Activated CD8-positive, alpha-beta memory T cell treated with anti-CD3 and anti-CD28 coated beads, Interleukin-2, amount 50 U/mL, for 4 hours (primary cell): ENCODE data around the gene MPRIP.

Source experiments
- DNase-seq: peaks from one replicate; pipeline ENCODE4 v3.0.0-alpha.2; 2020

Gene MPRIP

DNA sequence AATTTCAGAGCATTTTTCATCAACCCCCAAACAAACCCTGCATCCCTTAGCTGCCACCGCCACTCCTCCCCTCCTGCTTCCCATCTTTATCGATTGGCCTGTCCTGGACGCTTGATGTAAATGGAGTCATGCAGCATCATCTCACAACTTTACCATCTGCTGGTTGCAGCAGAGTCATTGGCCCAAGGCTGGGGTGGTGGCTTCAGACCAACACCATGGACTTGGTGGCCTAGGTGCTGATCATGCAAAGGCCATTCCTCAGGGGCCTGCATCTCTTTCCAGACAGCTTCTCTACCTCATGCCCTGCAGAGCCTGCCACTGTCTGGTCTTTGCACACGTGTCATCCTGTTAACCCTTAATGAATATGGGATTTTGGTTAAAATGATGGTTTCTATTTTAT lies 73.4 kb downstream of the MPRIP start:
- DNase-seq, result no peak

DNA sequence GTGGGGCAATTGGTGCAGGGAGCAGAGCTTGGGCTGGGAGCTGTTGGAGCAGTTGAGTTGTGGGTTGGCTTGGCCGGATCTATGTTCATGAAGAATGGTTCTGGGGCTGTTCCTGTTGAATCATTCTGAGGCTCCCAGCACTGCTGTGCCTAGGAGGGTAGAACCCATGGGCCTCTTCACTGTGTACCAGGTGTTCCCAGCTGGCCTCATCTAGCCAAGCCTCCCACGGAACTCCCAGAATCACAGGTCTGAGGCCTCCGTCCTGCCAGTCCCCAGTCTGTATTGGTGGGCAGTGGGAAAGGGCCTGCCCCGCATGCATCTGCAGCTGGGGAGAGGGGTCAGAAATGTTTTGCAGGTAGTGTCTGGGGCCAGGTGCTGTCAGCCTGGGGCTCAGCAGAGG lies 74.1 kb downstream of the MPRIP start:
- no peak for DNase-seq

DNA sequence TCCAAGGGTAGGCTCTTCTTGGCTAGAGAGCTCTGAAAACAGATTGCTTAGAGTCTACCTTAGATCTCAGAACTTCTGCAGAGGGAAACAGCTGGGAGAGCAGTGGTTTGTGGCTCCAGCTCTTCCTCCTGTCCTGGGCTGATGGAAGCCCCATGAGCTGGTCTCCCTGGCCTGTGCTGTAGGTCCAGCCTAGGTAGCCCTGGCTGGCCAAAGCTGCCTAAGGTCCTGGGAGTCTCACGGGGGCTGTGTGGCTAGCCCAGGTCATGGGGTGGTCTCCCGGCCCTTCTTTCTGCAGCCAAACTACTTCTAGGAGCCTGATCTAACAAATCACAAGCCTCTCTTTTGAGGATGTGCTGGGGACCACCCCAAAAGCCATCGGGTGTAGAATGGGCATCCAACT lies 75.7 kb downstream of the MPRIP start:
- no peak for DNase-seq

DNA sequence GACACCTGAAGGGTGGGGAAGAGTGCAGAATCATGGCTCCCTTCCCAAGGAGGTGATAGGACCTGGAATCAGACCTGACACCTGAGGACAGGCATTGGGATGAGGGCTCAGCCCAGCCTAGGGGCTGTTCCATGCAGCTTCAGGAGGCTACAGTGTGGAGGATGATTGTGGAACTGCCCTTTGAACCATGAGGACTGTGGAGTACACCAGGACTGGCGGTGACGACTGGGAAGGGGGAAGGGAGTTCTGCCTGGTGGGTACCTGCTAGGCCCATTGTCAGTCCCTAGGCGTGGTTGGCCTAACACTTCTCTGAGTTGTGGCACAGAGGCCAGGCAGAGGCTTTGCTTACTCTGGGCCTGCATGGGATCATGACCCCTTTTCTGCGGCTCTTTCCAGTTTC lies 76.1 kb downstream of the MPRIP start:
- no peak for DNase-seq

DNA sequence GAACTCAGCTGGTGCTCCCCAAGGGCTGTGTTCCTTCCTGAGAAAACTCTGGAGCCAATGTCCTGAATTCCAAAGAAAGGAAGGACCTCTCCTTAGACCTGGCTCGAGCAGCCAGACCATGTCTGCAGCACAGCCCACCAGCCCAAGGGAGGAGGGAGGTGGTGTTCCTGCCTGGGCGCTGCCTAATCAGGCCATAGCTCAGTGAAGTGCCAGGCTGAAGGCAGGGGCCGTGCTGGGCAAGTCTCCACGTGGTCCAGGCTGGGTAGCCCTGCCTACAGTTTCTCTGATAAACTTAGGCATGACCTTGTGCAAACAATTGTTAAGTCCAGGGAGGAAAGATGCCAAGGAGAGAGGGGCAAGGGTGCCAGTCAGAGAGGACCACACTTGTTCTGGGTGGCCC lies 76.8 kb downstream of the MPRIP start:
- no peak for DNase-seq

DNA sequence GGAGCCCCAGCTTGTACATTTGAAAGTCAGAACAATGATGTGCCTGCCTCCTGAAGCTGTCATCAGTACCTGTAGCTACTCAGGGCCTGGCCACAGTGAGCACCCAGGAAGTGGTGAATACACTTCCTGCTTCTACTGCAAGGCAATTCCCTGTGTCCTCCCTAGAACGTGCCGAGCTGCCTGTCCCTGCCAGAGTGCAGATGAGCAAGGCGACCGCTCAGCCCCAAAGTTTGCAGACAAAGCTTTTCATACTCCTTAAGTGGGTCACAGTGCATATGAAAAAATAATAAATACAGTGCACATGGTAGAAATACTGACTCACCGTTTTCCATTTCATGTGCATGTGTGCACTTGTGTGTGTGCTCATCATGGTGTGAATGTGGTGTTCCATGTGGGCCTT lies 77.3 kb downstream of the MPRIP start:
- peak; percentile 56 for DNase-seq

DNA sequence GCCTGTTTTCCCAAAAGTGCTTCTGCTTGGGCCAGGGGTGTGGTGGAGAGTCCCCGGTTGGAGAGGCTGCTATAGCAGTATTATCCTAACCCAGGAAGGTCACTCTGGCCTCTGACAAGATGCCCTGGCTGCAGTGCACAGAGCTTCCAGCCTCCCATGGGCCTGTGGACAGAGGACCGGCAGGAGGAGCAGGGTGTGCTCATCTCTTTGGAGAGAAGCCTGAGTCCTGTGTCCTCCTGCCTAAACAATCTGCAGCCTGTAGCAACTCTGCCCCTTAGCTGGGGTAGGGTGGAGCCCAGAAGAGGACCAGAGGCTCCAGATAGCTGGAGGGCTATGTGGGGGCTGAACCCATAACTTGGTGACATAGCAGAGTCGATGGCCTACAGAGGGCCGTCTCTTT lies 78.0 kb downstream of the MPRIP start:
- DNase-seq, result no peak

DNA sequence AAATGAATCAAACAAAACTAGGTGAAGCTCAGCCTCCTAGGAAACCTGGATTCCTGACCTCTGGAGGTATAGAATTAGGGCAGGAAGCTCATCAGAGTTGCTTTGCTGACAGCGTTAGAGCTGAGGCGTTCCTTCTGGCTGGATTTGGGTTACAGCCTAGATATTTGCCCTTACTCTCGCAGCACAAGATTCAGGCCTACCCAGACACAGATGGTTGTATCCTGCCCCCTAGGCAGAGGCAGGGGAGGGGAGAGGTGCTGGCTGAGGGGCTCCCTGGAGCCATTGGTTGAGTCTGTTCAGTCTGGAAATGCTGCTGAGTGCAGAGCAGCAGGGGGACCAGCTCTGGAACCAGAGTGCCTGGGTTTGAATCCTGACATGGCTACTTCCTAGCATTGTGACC lies 78.4 kb downstream of the MPRIP start:
- DNase-seq, result no peak

DNA sequence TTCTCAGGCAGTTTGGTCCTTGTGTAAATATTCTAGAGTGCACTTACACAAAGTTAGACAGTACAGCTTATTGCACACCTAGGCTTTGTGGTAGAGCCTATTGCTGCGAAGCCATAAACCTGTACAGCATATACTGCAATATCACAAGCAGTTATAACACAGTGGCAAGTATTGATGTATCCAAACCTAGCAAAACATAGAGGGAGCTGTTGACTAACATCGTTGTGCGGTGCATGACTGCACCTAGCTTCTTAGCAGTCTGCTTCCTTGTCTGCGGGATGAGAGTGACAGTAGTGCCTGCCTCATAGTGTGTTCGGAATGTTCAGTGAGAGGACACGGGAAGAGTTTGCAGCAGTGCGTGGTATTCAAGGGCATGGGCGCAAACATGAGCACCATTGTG lies 78.9 kb downstream of the MPRIP start:
- no peak for DNase-seq

DNA sequence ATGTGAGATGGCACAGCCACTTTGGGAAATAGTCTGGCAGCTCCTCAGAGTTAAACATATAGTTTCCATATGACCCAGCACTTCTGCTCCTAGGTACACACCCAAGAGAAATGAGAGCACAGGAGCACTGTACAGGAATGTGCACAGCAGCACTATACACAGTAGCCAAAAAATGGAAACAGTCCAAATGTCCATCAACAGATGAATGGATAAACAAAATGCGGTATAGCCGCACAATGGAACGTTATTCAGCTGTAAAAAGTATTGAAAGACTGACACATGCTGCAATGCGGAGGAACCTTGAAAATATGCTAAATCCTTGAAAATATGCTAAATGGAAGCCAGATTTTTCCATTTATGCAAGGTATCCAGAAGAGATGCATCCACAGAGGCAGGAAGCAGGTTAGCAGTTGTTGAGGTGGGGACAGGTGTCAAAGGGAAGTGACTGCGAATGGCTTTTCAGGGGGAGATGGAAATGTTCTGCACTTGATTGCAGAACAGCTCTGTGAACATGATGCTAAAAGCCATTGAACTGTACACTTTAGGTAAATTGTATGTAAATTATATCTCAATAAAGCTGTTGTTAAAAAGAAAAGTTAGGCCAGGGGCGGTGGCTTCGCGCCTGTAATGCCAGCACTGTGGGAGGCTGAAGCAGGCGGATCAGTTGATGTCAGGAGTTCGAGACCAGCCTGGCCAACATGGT lies 80.7 kb downstream of the MPRIP start:
- no peak for DNase-seq

DNA sequence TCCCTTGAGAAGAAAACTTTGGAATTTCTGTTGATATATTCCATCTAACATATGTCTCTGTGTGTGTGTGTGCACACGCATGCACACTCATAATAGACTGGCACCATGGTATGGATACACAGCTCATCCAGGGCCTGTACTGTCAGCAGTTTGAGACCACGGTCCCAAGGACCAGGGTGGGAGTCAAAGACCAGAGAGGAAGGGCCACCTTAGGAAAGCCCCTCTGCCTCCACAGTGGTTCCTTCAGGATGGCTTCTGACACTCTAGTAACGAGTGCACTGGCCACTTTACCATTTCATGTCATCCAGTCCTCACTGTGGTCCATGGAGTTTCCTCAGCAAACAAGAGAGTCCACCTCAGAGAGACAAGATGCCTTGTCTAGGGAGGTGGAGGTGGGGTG lies 82.1 kb downstream of the MPRIP start:
- no peak for DNase-seq

DNA sequence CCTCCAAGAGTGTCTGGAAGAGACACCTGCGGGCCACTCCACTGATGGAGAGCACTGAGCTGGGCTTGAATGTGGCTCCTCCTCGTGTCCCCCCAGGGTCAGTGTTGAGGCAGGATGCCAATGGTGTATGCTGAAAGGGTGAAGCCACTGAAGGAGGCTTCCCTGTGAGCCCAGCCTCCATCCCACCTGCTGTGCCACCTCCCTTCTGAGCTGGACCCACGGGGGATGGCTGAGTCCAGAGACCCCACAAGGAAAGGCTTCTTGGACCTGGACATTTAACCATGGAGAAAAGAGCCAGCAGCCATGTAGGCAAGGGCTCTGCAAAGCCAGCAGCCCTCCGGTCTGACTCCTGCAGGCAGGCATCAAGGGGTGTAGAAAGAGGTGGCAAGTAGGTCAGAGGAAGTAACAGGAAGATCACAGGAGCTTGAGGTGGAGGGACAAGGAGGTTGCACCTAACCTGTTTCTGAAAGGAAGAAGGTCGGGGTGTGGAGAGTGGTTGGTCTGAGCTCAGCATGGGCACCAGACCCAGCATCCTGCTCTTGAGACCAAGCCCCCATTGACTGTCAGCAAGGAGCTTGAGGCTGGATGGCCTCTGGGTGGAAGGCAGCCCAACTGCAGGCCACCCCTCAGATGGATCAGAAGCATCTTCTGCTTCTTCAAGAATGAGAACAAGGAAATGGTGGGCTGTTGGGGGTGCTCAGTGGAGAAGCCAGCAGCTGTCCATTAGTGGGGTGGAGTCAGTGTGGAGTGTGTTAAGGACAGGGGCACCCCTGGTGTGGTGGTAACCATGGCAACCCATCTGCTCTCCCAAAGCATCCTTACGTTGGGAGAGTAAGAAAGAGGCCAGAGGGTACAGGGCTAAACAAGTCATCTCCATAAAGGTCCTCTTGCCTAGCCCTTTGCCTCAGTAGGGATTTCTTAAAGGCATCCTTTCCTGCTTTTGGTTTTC lies 83.2 kb downstream of the MPRIP start:
- DNase-seq, result no peak

DNA sequence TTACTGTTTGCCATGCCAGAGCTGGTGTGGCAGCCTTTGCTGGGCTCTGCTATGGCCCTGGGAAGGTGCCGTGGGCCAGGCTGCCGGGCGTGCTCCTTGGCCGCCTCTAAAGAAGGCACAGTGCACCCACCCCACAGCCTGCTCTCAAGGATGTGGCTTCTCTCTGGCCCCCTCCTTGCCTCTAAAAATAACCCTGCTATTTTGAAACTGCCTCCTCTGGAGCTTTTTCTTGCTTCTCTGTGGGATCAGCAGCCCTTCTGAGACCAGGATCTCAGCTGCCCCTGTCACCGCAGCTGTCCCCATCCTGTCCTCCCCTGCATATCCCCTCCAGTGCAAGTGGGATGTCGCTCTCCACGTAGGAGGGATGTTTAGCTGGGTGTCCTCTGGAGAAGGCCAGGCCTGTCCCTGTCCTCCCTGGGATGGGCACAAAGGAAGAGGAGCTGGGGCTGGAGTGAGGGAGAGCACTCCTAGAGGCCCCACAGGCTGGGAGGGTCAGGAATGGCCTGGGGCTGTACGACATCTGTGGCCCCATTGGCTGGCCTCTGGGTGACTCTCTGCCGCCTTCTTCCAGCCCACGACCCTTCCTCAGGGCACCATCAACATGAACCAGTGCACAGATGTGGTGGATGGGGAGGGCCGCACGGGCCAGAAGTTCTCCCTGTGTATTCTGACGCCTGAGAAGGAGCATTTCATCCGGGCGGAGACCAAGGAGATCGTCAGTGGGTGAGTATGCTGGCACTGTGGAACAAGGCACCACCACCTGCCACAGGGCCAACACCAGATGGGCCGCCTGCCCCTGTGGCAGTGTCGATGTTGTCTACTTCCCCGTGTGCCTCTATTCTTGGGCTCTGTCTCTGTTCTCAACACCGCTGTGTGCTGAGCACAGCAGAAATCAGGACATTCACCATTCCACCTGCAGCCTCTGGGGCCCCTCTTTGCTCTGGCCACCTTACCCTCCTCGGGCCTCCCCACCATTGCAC lies 84.2 kb downstream of the MPRIP start:
- DNase-seq, result no peak

DNA sequence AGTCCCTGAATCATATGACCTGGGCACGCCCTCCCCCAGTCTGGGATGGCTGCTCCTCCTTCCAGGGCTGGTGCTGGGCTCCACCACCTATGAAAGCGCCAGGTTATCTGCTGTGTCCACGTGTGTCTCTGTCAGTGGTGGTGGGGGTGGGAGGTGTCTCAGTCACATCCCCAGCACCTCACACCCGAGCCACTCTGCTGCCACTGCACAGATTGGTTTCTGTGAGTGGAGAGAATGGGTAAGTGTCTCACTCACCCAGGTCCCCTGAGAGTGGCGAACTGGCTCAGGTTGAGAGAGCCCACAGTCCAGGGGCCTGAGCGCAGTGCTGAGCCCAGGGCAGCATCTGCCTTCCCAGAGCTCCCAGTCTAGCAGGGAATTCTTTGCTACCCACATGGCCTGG lies 84.9 kb downstream of the MPRIP start:
- no peak for DNase-seq

DNA sequence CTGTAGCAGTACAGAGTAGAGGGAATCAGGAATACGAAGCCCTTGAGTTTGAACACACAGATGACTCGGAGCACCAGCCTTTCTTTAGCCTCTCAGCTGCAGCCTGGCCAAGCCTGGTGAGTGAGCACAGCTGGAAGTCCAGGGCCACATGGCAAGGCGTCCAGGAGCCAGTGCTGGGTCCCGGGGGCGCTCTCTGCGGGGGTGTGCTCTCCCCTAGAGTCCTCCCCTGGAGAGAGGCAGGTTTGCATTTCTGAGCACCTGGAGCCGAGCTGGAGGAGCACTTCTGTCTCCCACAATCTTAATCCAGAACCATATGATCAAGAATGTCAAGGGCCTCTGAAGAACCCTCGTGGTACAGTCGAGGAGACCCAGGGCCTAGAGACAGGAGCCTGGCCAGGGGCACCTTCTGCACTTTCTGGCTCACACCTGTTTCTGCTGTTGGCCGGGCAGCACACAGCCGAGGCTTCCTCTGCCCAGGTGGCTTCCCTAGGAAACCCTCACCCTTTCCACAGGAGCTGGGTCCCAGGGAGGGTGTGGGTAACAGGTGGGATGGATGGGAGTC lies 85.6 kb downstream of the MPRIP start:
- DNase-seq, result no peak

DNA sequence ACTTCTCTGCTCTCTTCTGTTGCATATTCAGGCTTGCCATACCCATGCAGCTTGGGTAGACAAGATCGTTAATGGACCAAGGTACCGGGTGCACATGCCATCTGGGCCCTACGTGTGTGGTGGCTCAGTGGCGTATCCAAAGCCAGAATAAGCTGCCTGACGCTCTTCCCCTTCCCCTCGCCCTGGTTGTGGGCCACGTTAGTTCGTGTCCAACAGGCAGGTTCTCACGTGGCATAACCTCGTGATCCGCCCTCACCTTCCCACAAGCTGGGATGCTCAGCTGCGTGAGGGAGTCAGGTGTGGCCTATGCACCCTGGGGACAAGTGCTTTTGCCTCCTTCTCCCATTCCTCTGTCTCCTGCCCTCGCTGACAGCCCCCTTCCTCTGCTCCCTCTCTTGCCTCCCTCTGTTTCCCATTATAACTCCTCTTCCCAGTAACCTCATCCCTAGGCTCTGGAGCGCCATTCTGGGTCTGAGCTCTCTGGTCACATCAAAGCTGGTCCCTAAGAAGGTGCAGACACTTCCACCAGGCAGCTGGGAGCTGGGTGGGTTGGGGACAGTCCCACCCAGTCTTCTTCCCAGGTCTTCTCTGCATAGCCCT lies 86.3 kb downstream of the MPRIP start:
- no peak for DNase-seq

DNA sequence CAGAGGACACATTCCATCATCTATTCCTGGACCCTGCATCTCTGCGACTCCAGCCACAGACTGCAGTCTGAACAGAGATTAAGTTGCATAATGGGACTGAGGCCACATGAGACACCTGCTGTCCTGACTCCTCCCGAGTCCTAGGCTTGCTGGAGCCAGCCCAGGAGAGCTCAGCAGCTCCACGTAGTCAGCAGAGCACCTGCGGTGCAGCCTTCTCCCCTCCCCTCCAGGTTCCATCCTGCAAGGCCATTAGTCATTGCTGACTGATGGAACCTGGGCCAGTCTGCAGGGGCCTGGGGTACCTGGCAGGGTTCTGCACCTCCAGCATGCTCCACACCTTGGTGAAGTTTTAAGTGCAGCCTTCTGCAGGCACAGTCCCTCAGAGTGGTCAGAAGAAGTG lies 87.2 kb downstream of the MPRIP start:
- no peak for DNase-seq

DNA sequence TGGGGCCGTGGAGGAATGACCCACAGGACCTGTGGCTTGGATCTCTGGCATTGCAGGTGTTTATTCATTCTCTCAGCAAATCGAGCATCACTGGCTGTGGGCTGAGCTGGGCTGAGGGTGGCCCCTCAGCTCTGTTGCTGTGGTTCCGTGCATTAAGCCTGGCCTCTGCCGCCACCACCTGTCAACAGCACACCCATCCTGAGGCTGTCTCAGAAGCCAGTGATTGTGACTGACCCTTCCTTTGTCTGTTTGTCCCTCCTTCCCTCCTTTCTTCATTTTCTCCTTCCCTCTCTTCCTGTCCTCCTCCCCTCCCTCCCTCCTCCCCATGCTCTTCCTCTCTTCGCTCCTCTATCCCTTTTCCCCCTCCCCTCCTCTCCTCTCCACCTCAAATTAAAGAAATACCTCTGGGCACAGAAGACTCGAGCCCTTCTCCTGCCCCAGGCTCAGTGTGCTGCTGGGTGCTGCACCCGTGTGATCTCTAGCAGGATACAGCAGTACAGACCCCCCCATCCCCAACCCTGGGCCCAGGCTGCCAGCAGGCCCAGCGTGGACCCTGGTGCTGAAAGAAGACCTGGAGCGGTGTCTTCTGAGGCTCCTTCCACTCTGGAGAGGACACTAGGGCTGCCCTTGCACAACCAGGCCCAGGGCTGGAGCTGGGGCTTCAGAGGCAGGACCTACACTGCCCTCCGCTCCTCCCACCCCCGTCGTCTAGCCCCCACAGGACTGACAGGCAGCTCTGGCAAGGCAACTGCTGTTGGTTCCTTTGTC lies 88.0 kb downstream of the MPRIP start:
- DNase-seq, result no peak

DNA sequence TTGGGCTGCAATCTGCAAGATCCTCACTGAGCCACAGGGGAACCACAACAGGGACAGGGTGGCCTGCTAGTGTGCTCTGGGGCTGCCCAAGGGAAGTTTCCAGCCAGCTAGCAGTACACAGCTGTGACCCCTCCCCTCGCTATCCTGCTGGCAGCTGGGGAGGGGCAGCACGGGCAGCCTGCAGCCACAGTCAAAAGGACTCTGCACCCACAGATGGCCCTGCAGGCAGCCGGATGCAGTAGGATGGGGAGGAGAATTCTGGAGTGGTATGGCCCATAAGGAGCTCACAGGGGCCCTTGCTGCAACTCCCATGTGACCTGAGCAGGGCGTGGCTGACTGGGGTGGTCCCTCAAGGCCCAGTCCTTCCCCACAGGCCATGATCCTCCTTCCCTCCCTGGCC lies 89.6 kb downstream of the MPRIP start:
- no peak for DNase-seq

DNA sequence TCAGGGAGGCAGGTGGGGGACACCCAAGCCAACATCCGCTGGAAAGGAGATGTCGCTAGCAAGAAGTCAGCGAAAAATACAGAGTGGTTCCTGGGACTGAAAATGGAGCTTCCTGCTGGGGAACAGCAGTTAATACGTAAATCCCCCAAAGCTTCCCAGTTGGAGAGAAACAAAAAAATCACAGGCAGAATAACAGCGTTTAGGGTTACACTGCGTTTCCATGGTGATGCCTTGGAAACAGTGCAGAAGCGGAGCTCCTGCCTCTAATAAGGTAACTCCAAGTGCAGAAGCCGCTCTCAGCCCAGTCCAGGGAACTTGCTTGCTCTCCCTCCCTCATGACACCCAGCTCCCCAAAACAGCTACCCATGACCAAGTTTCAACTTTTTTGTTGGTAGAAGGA lies 90.5 kb downstream of the MPRIP start:
- no peak for DNase-seq
